Mesothelial cell of epicardium (in vitro differentiated cells): ENCODE results near the gene GOLIM4. TPM values are rescaled to one million over a fixed set of nuclear protein-coding genes. Genes with fewer than 3 reads are reported as not detected.

Experiments used
- DNase-seq, 2 experiments: peaks; one replicate each; pipeline ENCODE4 v3.0.0; 2021; ENCODE audit warnings: low spot score in 2 of 2; ENCODE audit not compliant: unreplicated experiment in 2 of 2
- H3K27ac Mint-ChIP-seq: 2 replicates; pipeline ENCODE4 v1.8.0; 2021; ENCODE audit warnings: mixed read lengths
- H3K27me3 Mint-ChIP-seq: 2 replicates; pipeline ENCODE4 v1.8.0; 2021; ENCODE audit warnings: low read depth, mixed read lengths
- H3K36me3 Mint-ChIP-seq: 2 replicates; pipeline ENCODE4 v1.8.0; 2021; ENCODE audit warnings: mixed read lengths
- H3K4me1 Mint-ChIP-seq: 2 replicates; pipeline ENCODE4 v1.8.0; 2021; ENCODE audit warnings: mixed read lengths
- H3K4me3 Mint-ChIP-seq: 2 replicates; pipeline ENCODE4 v1.8.0; 2021; ENCODE audit warnings: mild to moderate bottlenecking, moderate library complexity, mixed read lengths
- H3K9me3 Mint-ChIP-seq: 2 replicates; pipeline ENCODE4 v1.8.0; 2021; ENCODE audit warnings: mixed read lengths
- CTCF ChIP-seq: fragments of 200-600 bp; sonication (generic); IDR thresholded peaks from one replicate; pipeline ENCODE4 v1.5.0; 2021; ENCODE audit warnings: antibody characterized with exemption; ENCODE audit not compliant: unreplicated experiment
- total RNA-seq: library from RNA; stranded (reverse); gene quantifications from 3 replicates; pipeline ENCODE4 v1.2.1, GENCODE V29; 2021

Gene GOLIM4
- total RNA-seq, 1 donor from 2014 or later: 93.7 TPM

- no peaks in the 10 kb centered on the region for H3K9me3 Mint-ChIP-seq
- no peak overlapping the region for H3K4me3 Mint-ChIP-seq
- TF ChIP-seq CTCF: no peak
- no peaks in the 10 kb centered on the region for H3K27me3 Mint-ChIP-seq
- H3K27ac Mint-ChIP-seq: peak overlapping the region; percentile 70
- DNase-seq: no peak
- no peaks in the 10 kb centered on the region for H3K36me3 Mint-ChIP-seq
- H3K4me1 Mint-ChIP-seq: peaks cover 46% of the 10 kb centered on the region
Observed at GRCh38 chr3:167976516-167977361, 119.0 kb downstream of the GOLIM4 start.

- H3K4me1 Mint-ChIP-seq: peaks cover 40% of the 10 kb centered on the region
- no peak overlapping the region for H3K4me3 Mint-ChIP-seq
- peak overlapping the region; percentile 10 for H3K27ac Mint-ChIP-seq
- no peak for DNase-seq
- no peaks in the 10 kb centered on the region for H3K27me3 Mint-ChIP-seq
- peaks cover 3% of the 10 kb centered on the region for H3K9me3 Mint-ChIP-seq
- H3K36me3 Mint-ChIP-seq: no peaks in the 10 kb centered on the region
- no peak for TF ChIP-seq CTCF
Observed at GRCh38 chr3:167973901-167974300, 121.8 kb downstream of the GOLIM4 start.

- Mint-ChIP-seq H3K36me3 (no peaks in the 10 kb centered on the region), H3K4me3 (no peak overlapping the region), H3K27ac (no peak overlapping the region), H3K27me3 (no peaks in the 10 kb centered on the region), H3K4me1 (peaks cover 37% of the 10 kb centered on the region), H3K9me3 (peaks cover 3% of the 10 kb centered on the region)
- no peak for DNase-seq
- TF ChIP-seq CTCF: no peak
Observed at GRCh38 chr3:167973046-167973445, 122.7 kb downstream of the GOLIM4 start.

GRCh38 chr3:167972502-167972901 lies 123.2 kb downstream of the GOLIM4 start:
- H3K27me3 Mint-ChIP-seq: no peaks in the 10 kb centered on the region
- DNase-seq: no peak
- no peak overlapping the region for H3K4me3 Mint-ChIP-seq
- TF ChIP-seq CTCF: no peak
- peaks cover 31% of the 10 kb centered on the region for H3K4me1 Mint-ChIP-seq
- H3K9me3 Mint-ChIP-seq: peaks cover 3% of the 10 kb centered on the region
- no peak overlapping the region for H3K27ac Mint-ChIP-seq
- no peaks in the 10 kb centered on the region for H3K36me3 Mint-ChIP-seq

- Mint-ChIP-seq H3K36me3 (no peaks in the 10 kb centered on the region), H3K27ac (no peak overlapping the region), H3K9me3 (peaks cover 3% of the 10 kb centered on the region), H3K4me3 (no peak overlapping the region), H3K4me1 (peaks cover 16% of the 10 kb centered on the region), H3K27me3 (no peaks in the 10 kb centered on the region)
- DNase-seq: no peak
- TF ChIP-seq CTCF: no peak
Observed at GRCh38 chr3:167969548-167969947, 126.2 kb downstream of the GOLIM4 start.
